RPMI7951 (cell line): ENCODE measurements around the gene FBXO41. TPM values are rescaled to one million over a fixed set of nuclear protein-coding genes. Genes with fewer than 3 reads are reported as not detected.
"Not testable (repeated sequence)": the region's sequence is repeated elsewhere in the genome, so short reads cannot be mapped to it uniquely, and the experiment has no call there.

Source experiments
- DNase-seq: peaks from one replicate; pipeline ENCODE4 v3.0.0-alpha.2; 2012; ENCODE audit warnings: low read depth
- total RNA-seq: library from RNA; depleted of rRNA; stranded (reverse); fragments of >200 nt; shearing (Covaris generic); gene quantifications from 2 replicates; pipeline ENCODE4 v1.2.3, GENCODE V29; 2014

Gene FBXO41
- total RNA-seq, 1 experiment from 2014 or later: 1.1 TPM

DNA sequence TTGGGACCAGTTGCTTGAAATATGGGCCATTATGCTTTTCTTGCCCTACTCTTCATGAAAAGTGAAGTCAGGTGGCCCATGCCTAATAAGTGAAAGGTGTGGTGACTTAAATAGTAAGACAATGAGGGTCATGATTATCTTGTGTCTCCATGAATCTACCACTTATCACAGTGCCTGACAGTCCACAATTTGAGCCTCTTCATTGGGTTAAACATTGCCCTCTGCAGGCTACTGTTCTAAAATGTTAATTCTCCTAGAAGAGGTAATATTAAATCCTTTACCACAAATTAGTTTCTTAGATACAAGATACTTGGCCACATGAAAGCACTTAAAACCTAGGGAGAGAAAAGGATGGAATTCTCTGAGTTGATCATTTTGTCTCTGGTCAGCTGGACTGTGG, 5.0 kb upstream of the FBXO41 start:
- no peak for DNase-seq

DNA sequence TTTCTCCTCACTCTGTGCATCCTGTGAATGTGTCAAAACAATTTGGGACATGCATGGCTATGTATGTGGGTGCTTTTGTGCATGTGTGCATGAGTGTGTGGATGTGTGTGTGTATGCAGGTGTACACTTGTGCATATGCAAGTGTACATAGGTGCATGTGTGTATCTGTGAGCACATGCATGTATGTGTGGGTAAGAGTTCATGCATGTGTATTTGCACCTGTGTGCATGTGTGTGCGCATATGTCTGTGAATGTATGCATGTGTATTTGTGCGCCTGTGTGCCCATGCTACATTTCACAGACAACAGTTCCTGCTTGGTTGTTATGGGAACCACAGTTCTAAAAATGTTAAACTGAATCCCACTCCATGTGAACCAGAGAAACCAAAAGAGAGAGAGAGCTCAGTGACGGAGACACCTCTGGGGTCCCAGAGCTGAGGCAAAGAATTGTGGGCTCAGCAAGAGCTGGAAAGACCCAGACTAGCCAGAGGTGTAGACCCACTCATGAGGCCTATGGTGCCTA, 1.9 kb upstream of the FBXO41 start:
- no peak for DNase-seq

GRCh38 chr2:73285159-73285739, 971 bp upstream of the FBXO41 start:
- DNase-seq: no peak

GRCh38 chr2:73283545-73284295, 558 bp downstream of the FBXO41 start:
- DNase-seq: no peak

DNA sequence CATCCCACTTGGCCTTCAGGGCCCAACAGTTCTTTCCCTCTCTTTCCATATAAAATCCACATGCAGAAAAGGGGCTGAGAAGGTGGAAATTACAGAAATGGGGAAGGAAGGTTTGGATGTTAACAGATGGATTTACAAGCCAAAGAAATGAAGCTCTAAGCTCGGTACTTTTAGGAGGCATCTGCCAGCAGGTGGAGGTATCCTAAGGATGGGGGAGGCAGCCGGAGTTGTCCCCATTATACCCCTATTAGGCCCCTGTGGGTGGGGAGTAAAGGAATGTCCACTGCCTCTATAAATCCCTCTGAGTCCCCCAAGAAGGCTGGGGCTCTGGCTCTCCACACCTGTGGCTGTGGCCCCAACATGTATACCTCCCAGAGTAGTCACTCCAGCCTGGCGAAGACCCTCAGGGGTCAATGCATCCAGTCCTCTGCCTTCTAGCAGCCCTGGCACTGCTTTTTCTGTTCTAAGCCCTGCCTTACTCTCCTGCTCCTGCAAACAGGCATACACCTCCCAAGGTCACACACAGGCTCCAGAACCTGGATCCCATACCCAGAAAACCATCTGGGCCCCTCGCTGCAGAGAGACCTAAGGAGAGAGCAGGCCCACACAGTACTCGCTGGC, 1.2 kb downstream of the FBXO41 start:
- no peak for DNase-seq

DNA sequence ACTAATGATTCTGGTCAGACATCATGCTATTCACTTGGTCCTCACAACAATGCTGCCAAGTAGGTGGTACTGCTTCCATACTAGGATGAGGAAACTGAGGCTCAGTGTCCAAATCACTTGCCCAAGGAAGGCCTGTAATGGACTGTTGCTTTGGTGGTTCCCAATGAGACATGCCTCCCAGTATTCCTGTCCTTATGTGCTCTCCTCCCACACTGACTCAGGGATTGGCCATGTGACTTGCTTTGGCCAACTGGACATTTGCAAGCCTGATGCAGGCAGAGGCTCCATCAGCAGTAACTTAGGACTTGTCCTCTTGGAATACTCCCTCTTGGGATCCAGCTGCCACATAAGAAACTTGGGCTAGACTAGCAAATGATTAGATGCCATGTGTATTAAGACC, 3.0 kb downstream of the FBXO41 start:
- DNase-seq: peak; percentile 36

GRCh38 chr2:73279852-73280251, 4.4 kb downstream of the FBXO41 start:
- no peak for DNase-seq

DNA sequence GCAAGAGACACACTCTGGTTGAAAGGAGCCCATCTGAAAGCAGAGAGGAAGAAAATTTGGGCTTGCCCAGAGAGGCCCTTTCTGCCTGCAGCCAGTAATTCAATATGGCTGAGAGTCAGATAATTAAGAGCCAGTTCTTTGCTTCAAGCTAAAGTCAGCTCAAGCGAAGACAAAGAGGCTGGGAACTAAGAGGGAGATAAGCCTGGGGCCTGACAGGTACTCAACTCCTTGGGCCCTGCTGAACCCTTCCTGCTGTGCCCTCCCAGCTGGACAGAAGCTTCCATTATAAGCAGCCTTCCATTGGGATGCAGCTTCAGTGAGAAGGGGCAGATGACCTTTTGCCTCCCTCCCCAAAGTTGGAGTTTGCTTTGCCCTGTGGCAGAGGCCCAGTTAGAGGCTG, 12.0 kb downstream of the FBXO41 start:
- no peak for DNase-seq

GRCh38 chr2:73269686-73270465, 14.4 kb downstream of the FBXO41 start:
- DNase-seq: no peak

GRCh38 chr2:73268830-73269685, 15.2 kb downstream of the FBXO41 start:
- no peak for DNase-seq

GRCh38 chr2:73268366-73268829, 15.9 kb downstream of the FBXO41 start:
- no peak for DNase-seq

- DNase-seq: no peak
These were observed 17.3 kb downstream of the FBXO41 start for GRCh38 chr2:73267008-73267407.

GRCh38 chr2:73266061-73266901, 18.0 kb downstream of the FBXO41 start:
- no peak for DNase-seq

- no peak for DNase-seq
These were observed 18.8 kb downstream of the FBXO41 start for GRCh38 chr2:73265298-73266060.

GRCh38 chr2:73264783-73265182, 19.5 kb downstream of the FBXO41 start:
- DNase-seq: no peak

DNA sequence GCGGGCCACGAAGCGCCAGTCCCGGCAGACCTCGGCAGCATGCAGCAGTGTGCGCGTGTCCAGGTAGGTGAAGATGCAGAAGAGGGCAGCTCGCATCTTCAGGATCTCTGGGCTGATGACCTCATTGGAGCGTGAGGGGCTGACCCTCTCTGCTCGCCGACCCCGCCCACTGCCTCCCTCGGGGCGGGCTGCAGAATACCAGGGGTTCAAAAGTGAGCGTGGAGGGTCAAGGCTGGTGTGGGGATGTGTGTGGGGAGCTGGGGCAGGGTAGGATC, 20.0 kb downstream of the FBXO41 start:
- no peak for DNase-seq

DNA sequence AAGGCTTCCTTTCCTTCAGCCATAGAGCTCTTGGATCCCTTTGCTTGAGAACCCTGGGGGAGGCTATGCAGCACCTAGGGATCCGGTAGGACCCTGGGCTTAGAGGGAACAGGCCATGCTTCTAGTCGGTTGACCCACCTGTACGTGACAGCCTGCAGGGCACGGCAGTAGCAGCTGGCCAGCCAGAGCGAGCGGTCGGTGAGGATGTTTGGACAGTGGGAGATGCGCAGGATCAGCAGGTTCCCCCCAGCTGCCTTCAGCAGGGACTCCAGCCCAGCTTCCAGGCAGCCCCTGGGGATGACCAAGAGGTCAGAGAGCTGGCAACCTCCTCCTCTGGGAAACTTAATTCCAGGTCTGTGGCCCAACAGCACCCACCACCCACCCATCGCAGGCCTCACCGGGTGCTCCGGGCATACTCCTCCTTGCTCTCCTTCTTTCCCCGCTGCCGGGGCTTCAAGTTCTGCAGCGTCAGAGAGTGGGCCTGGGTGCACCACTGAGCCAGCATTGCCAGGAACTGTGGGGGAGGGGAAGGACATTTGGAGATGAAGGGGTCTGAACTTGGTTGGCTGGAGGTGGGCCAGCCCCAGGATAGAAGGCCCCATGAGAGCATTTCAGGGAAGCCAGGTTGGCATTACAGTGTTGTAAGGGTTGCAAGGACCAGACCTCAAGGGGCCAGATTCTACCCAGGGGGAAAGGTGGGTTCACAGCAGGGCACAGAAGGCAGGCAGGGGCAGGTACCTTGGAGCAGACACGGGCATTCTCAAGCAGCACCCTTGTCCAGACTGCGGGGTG, 20.5 kb downstream of the FBXO41 start:
- DNase-seq: no peak

- not testable (repeated sequence) for DNase-seq
These were observed 21.4 kb downstream of the FBXO41 start for GRCh38 chr2:73262691-73263429.
